RWPE2 (cell line): ENCODE results near the gene C20orf202.

ENCODE experiments used
- ATAC-seq: fragments of 200-7000 bp; cut with Tn5 transposase; 3 replicates; pipeline ENCODE4 v1.9.1; 2021; ENCODE audit warnings: low read depth
- DNase-seq: peaks from one replicate; pipeline ENCODE4 v3.0.0-alpha.2; 2020; ENCODE audit warnings: low spot score
- H3K27ac ChIP-seq: fragments of 450-650 bp; 2 replicates; pipeline ENCODE4 v1.5.1; 2017; ENCODE audit warnings: mild to moderate bottlenecking; ENCODE audit not compliant: poor library complexity, severe bottlenecking
- H3K27me3 ChIP-seq: fragments of 250-450 bp; sonication (Bioruptor Pico); 2 replicates; pipeline ENCODE4 v1.5.1; 2021; ENCODE audit warnings: mild to moderate bottlenecking, moderate library complexity; ENCODE audit not compliant: insufficient read depth, poor library complexity, severe bottlenecking
- H3K36me3 ChIP-seq: fragments of 250-450 bp; sonication (Bioruptor Pico); 2 replicates; pipeline ENCODE4 v1.5.1; 2020; ENCODE audit warnings: low read depth, mild to moderate bottlenecking, moderate library complexity
- H3K4me1 ChIP-seq: fragments of 250-450 bp; sonication (Bioruptor Pico); 2 replicates; pipeline ENCODE4 v1.5.1; 2021; ENCODE audit warnings: mild to moderate bottlenecking, moderate library complexity; ENCODE audit not compliant: insufficient read depth, poor library complexity, severe bottlenecking
- H3K4me3 ChIP-seq: fragments of 250-450 bp; sonication (Bioruptor Pico); 2 replicates; pipeline ENCODE4 v1.5.1; 2021; ENCODE audit warnings: mild to moderate bottlenecking, moderate library complexity; ENCODE audit not compliant: severe bottlenecking
- H3K9me3 ChIP-seq: fragments of 250-450 bp; sonication (Bioruptor Pico); 2 replicates; pipeline ENCODE4 v1.5.1; 2021; ENCODE audit warnings: mild to moderate bottlenecking, moderate library complexity; ENCODE audit not compliant: severe bottlenecking
- TF ChIP-seq, protein P1 (sequence below): fragments of 450-650 bp; IDR thresholded peaks from one replicate; pipeline ENCODE4 v1.5.1; 2017; ENCODE audit warnings: mild to moderate bottlenecking, moderate library complexity; ENCODE audit not compliant: poor library complexity, severe bottlenecking

C20orf202 gene

DNA sequence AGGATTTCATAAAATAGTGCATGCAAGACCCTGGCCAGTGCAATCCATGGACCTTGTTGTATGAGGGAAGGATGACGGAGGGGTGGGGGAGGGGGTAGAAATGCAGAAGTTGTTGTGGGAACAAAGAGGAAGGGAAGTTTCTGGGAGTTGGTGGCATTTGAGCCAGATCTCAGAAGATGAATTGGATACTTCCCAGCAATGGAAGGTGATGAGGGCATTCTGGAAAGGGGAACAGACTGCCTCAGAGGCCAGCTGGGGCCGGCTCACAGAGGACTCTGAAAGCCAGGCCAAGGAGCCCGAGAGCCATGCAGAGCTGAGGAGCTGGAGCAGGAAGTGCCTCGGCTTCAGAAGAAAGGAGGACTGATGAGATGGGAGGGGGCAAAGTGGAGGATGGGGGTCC is 21.1 kb upstream of the C20orf202 start:
- TF ChIP-seq, protein P1, sequence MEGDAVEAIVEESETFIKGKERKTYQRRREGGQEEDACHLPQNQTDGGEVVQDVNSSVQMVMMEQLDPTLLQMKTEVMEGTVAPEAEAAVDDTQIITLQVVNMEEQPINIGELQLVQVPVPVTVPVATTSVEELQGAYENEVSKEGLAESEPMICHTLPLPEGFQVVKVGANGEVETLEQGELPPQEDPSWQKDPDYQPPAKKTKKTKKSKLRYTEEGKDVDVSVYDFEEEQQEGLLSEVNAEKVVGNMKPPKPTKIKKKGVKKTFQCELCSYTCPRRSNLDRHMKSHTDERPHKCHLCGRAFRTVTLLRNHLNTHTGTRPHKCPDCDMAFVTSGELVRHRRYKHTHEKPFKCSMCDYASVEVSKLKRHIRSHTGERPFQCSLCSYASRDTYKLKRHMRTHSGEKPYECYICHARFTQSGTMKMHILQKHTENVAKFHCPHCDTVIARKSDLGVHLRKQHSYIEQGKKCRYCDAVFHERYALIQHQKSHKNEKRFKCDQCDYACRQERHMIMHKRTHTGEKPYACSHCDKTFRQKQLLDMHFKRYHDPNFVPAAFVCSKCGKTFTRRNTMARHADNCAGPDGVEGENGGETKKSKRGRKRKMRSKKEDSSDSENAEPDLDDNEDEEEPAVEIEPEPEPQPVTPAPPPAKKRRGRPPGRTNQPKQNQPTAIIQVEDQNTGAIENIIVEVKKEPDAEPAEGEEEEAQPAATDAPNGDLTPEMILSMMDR, result no peak
- H3K27ac ChIP-seq, result no peak overlapping the region
- no peaks in the 10 kb centered on the region for H3K36me3 ChIP-seq
- H3K4me1 ChIP-seq, result no peaks in the 10 kb centered on the region
- DNase-seq (no peak), ATAC-seq (no peak)
- H3K9me3 ChIP-seq, result no peaks in the 10 kb centered on the region
- H3K4me3 ChIP-seq, result no peak overlapping the region
- H3K27me3 ChIP-seq, result peaks cover 28% of the 10 kb centered on the region

- DNase-seq (no peak), ATAC-seq (no peak)
- Histone ChIP-seq H3K27me3 (peaks cover 33% of the 10 kb centered on the region), H3K9me3 (no peaks in the 10 kb centered on the region), H3K36me3 (no peaks in the 10 kb centered on the region), H3K4me3 (no peak overlapping the region), H3K4me1 (no peaks in the 10 kb centered on the region), H3K27ac (no peak overlapping the region)
- TF ChIP-seq, protein P1, result no peak
Measured at GRCh38 chr20:1183153-1183552, 20.1 kb upstream of the C20orf202 start.

GRCh38 chr20:1184260-1184637 is 19.0 kb upstream of the C20orf202 start:
- DNase-seq (no peak), ATAC-seq (no peak)
- H3K27me3 ChIP-seq, result peaks cover 35% of the 10 kb centered on the region
- H3K4me1 ChIP-seq, result no peaks in the 10 kb centered on the region
- H3K9me3 ChIP-seq, result no peaks in the 10 kb centered on the region
- H3K27ac ChIP-seq, result no peak overlapping the region
- H3K36me3 ChIP-seq, result no peaks in the 10 kb centered on the region
- TF ChIP-seq, protein P1, result no peak
- no peak overlapping the region for H3K4me3 ChIP-seq

DNA sequence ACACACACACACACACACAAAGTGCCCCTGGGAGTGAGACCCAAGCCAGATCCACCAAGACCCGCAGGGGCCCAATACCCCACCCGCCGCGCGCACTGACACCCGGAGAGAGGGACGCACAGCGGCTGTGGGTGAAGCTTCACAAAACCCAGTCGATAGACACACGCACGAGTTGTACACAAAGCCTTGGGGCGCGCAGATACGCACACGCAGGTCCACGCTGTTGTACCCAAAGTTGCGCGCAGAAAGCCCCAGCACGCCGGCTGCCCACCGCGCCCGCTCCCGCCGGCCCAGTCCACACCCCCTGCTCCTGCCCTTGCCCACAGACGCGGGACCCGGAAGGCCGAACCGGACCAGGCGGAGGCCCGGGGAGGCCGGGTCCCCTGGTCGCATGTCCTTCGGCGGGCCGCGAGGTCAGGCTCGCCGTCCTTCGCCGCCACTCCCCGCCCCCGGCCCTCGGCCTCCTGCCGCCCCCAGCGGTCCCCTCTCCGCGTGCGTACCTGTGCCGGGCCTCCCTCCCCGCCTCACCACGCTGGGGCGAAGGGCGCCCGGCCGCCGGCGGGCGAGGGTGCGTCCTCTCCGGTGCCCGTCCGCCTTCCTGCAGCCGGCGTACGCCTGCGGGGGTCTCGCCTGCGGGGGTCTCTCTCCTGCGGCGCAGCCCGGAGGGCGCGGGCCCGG is 18.5 kb upstream of the C20orf202 start, which contains the start of gene TMEM74B:
Gene TMEM74B, minus strand, starts transcription at position 344 of the 678 bp plus-strand sequence. CDS start 1,180 bp downstream, outside the sequence.
- Histone ChIP-seq H3K9me3 (no peaks in the 10 kb centered on the region), H3K4me3 (peak within 1 kb of the TSS; percentile 26), H3K27me3 (peaks cover 36% of the 10 kb centered on the region), H3K4me1 (no peaks in the 10 kb centered on the region), H3K36me3 (no peaks in the 10 kb centered on the region), H3K27ac (no peak within 1 kb of the TSS)
- no peak for DNase-seq
- peak; percentile 26 for ATAC-seq
- TF ChIP-seq, protein P1, result no peak

GRCh38 chr20:1185316-1185741 is 17.9 kb upstream of the C20orf202 start:
- no peak for DNase-seq
- Histone ChIP-seq H3K9me3 (no peaks in the 10 kb centered on the region), H3K27ac (no peak overlapping the region), H3K27me3 (peaks cover 36% of the 10 kb centered on the region), H3K36me3 (no peaks in the 10 kb centered on the region), H3K4me1 (no peaks in the 10 kb centered on the region), H3K4me3 (peak overlapping the region; percentile 26)
- TF ChIP-seq, protein P1, result no peak
- ATAC-seq, result peak; percentile 24
